Trophoblast cell (in vitro differentiated cells and primary cell): ENCODE measurements around the gene LCE1A.

ENCODE experiments used
- DNase-seq, 2 donors: peaks; one replicate each; pipeline ENCODE4 v3.0.0-alpha.2; 2016
- H2AFZ ChIP-seq: 2 replicates; pipeline ENCODE4 v1.6.1; 2013; ENCODE audit warnings: low read length, moderate library complexity, mild to moderate bottlenecking; ENCODE audit not compliant: insufficient read depth, poor library complexity
- H2AK5ac ChIP-seq: 2 replicates; pipeline ENCODE4 v1.6.1; 2013; ENCODE audit warnings: mild to moderate bottlenecking, low read length
- H2BK120ac ChIP-seq: 2 replicates; pipeline ENCODE4 v1.6.1; 2013; ENCODE audit warnings: low read length, mild to moderate bottlenecking, moderate library complexity; ENCODE audit not compliant: insufficient read depth, poor library complexity
- H2BK12ac ChIP-seq: 2 replicates; pipeline ENCODE4 v1.6.1; 2013; ENCODE audit warnings: mild to moderate bottlenecking, low read length, moderate library complexity
- H2BK5ac ChIP-seq: 2 replicates; pipeline ENCODE4 v1.6.1; 2013; ENCODE audit warnings: low read length, low read depth, moderate library complexity, mild to moderate bottlenecking; ENCODE audit not compliant: poor library complexity
- H3K14ac ChIP-seq: 2 replicates; pipeline ENCODE4 v1.6.1; 2013; ENCODE audit warnings: mild to moderate bottlenecking, low read length
- H3K18ac ChIP-seq: 2 replicates; pipeline ENCODE4 v1.6.1; 2013; ENCODE audit warnings: mild to moderate bottlenecking, low read length
- H3K23ac ChIP-seq: 2 replicates; pipeline ENCODE4 v1.6.1; 2013; ENCODE audit warnings: low read length
- H3K27ac ChIP-seq: 2 replicates; pipeline ENCODE4 v1.5.1; 2013; ENCODE audit warnings: low read depth, mild to moderate bottlenecking, inconsistent platforms, low read length, moderate library complexity
- H3K27me3 ChIP-seq: 2 replicates; pipeline ENCODE4 v1.6.1; 2013; ENCODE audit warnings: inconsistent platforms, mild to moderate bottlenecking, low read length, moderate library complexity; ENCODE audit not compliant: insufficient read depth
- H3K36me3 ChIP-seq, 2 experiments: 1 replicate in 1 of 2; 2 replicates in 1 of 2; pipeline ENCODE4 v1.6.1; 2013; ENCODE audit warnings: low read length in 2 of 2, mild to moderate bottlenecking in 2 of 2, moderate library complexity in 1 of 2; ENCODE audit not compliant: insufficient read depth in 2 of 2, control insufficient read depth in 1 of 2
- H3K4ac ChIP-seq: 2 replicates; pipeline ENCODE4 v1.6.1; 2013; ENCODE audit warnings: low read depth, mild to moderate bottlenecking, low read length, moderate library complexity
- H3K4me1 ChIP-seq, 2 experiments: 1 replicate in 1 of 2; 2 replicates in 1 of 2; pipeline ENCODE4 v1.6.1; 2013; ENCODE audit warnings: low read length in 2 of 2, mild to moderate bottlenecking in 2 of 2, moderate library complexity in 1 of 2; ENCODE audit not compliant: insufficient read depth in 2 of 2, control insufficient read depth in 1 of 2
- H3K4me2 ChIP-seq: 2 replicates; pipeline ENCODE4 v1.6.1; 2013; ENCODE audit warnings: inconsistent platforms, mild to moderate bottlenecking, low read length, moderate library complexity
- H3K4me3 ChIP-seq: 2 replicates; pipeline ENCODE4 v1.5.1; 2013; ENCODE audit warnings: mild to moderate bottlenecking, low read depth, low read length, inconsistent platforms
- H3K79me1 ChIP-seq: one replicate; pipeline ENCODE4 v1.6.1; 2013; ENCODE audit warnings: low read length
- H3K79me2 ChIP-seq: 2 replicates; pipeline ENCODE4 v1.6.1; 2013; ENCODE audit warnings: low read length, mild to moderate bottlenecking; ENCODE audit not compliant: control insufficient read depth, insufficient read depth, poor library complexity
- H3K9ac ChIP-seq: 2 replicates; pipeline ENCODE4 v1.6.1; 2013; ENCODE audit warnings: mild to moderate bottlenecking, low read length
- H3K9me3 ChIP-seq: 2 replicates; pipeline ENCODE4 v1.6.1; 2013; ENCODE audit warnings: low read depth, mild to moderate bottlenecking, control low read depth, inconsistent platforms, low read length; ENCODE audit not compliant: insufficient read depth
- H4K12ac ChIP-seq: 2 replicates; pipeline ENCODE4 v1.6.1; 2013; ENCODE audit warnings: low read depth, mild to moderate bottlenecking, low read length, moderate library complexity
- H4K8ac ChIP-seq: 2 replicates; pipeline ENCODE4 v1.6.1; 2013; ENCODE audit warnings: low read depth, mild to moderate bottlenecking, low read length, moderate library complexity
- H4K91ac ChIP-seq: one replicate; pipeline ENCODE4 v1.6.1; 2013; ENCODE audit warnings: low read depth, mild to moderate bottlenecking, low read length, moderate library complexity
- WGBS: extraction: QIAGEN DNeasy Blood & Tissue Kit; methylation state at CpG from one replicate; pipeline ENCODE4 v1.1.7; 2013; ENCODE audit warnings: missing lambda C conversion rate; ENCODE audit not compliant: insufficient read length, insufficient coverage; ENCODE audit errors: extremely low coverage; 5-methylcytosine and 5-hydroxymethylcytosine counted together

LCE1A gene

GRCh38 chr1:152811050-152811449, 16.2 kb upstream of the LCE1A start:
- no peaks in the 10 kb centered on the region for H3K79me2 ChIP-seq
- no peak overlapping the region for H4K12ac ChIP-seq
- DNase-seq, result no peak
- no peaks in the 10 kb centered on the region for H3K27me3 ChIP-seq
- H2AK5ac ChIP-seq, result no peak overlapping the region
- no peak overlapping the region for H2BK120ac ChIP-seq
- no peak overlapping the region for H3K27ac ChIP-seq
- no peak overlapping the region for H3K4me3 ChIP-seq
- no peak overlapping the region for H3K9ac ChIP-seq
- H3K4me2 ChIP-seq, result no peak overlapping the region
- WGBS, result no CpG with 5 or more reads among the region's 2 CpGs
- no peaks in the 10 kb centered on the region for H3K4me1 ChIP-seq
- H2AFZ ChIP-seq, result no peak overlapping the region
- no peaks in the 10 kb centered on the region for H3K36me3 ChIP-seq
- no peak overlapping the region for H3K14ac ChIP-seq
- H3K79me1 ChIP-seq, result no peaks in the 10 kb centered on the region
- no peak overlapping the region for H2BK12ac ChIP-seq
- no peak overlapping the region for H2BK5ac ChIP-seq
- H3K9me3 ChIP-seq, result peaks cover 16% of the 10 kb centered on the region
- no peak overlapping the region for H3K18ac ChIP-seq
- H4K8ac ChIP-seq, result no peak overlapping the region
- H3K23ac ChIP-seq, result no peak overlapping the region
- no peak overlapping the region for H3K4ac ChIP-seq
- H4K91ac ChIP-seq, result no peak overlapping the region

GRCh38 chr1:152811671-152812070, 15.6 kb upstream of the LCE1A start, which contains the start of gene LCE1B:
Gene LCE1B (plus strand): TSS chr1:152811971. CDS start chr1:152812447, 476 bp downstream.
- H3K4me1 ChIP-seq, result no peaks in the 10 kb centered on the region
- peaks cover 12% of the 10 kb centered on the region for H3K9me3 ChIP-seq
- no peak within 1 kb of the TSS for H3K27ac ChIP-seq
- no peaks in the 10 kb centered on the region for H3K27me3 ChIP-seq
- H3K36me3 ChIP-seq, result no peaks in the 10 kb centered on the region
- no peak within 1 kb of the TSS for H4K8ac ChIP-seq
- H2BK120ac ChIP-seq, result no peak within 1 kb of the TSS
- no peak within 1 kb of the TSS for H2BK5ac ChIP-seq
- H4K91ac ChIP-seq, result no peak within 1 kb of the TSS
- H2AFZ ChIP-seq, result no peak within 1 kb of the TSS
- H3K4me2 ChIP-seq, result no peak within 1 kb of the TSS
- H2AK5ac ChIP-seq, result no peak within 1 kb of the TSS
- no peak within 1 kb of the TSS for H3K4me3 ChIP-seq
- H3K9ac ChIP-seq, result no peak within 1 kb of the TSS
- H2BK12ac ChIP-seq, result no peak within 1 kb of the TSS
- DNase-seq, result no peak
- no peaks in the 10 kb centered on the region for H3K79me1 ChIP-seq
- no peak within 1 kb of the TSS for H3K4ac ChIP-seq
- H3K14ac ChIP-seq, result no peak within 1 kb of the TSS
- no peak within 1 kb of the TSS for H3K18ac ChIP-seq
- H4K12ac ChIP-seq, result no peak within 1 kb of the TSS
- no peaks in the 10 kb centered on the region for H3K79me2 ChIP-seq
- no CpG with 5 or more reads among the region's 2 CpGs for WGBS
- no peak within 1 kb of the TSS for H3K23ac ChIP-seq

GRCh38 chr1:152817309-152817708, 10.0 kb upstream of the LCE1A start:
- WGBS, result no CpG with 5 or more reads among the region's 6 CpGs
- H3K4ac ChIP-seq, result no peak overlapping the region
- no peak overlapping the region for H3K18ac ChIP-seq
- H3K36me3 ChIP-seq, result no peaks in the 10 kb centered on the region
- H3K79me1 ChIP-seq, result no peaks in the 10 kb centered on the region
- no peak overlapping the region for H4K91ac ChIP-seq
- H3K4me1 ChIP-seq, result no peaks in the 10 kb centered on the region
- H2BK12ac ChIP-seq, result no peak overlapping the region
- H3K14ac ChIP-seq, result no peak overlapping the region
- H2BK120ac ChIP-seq, result no peak overlapping the region
- H3K79me2 ChIP-seq, result no peaks in the 10 kb centered on the region
- H3K27ac ChIP-seq, result no peak overlapping the region
- no peaks in the 10 kb centered on the region for H3K27me3 ChIP-seq
- H4K12ac ChIP-seq, result no peak overlapping the region
- no peak overlapping the region for H3K4me3 ChIP-seq
- DNase-seq, result no peak
- H3K4me2 ChIP-seq, result no peak overlapping the region
- H4K8ac ChIP-seq, result no peak overlapping the region
- peaks cover 10% of the 10 kb centered on the region for H3K9me3 ChIP-seq
- no peak overlapping the region for H3K23ac ChIP-seq
- no peak overlapping the region for H3K9ac ChIP-seq
- H2AK5ac ChIP-seq, result no peak overlapping the region
- H2BK5ac ChIP-seq, result no peak overlapping the region
- H2AFZ ChIP-seq, result no peak overlapping the region

GRCh38 chr1:152823294-152823693, 4.0 kb upstream of the LCE1A start:
- no peak overlapping the region for H4K8ac ChIP-seq
- peaks cover 13% of the 10 kb centered on the region for H3K9me3 ChIP-seq
- no peak overlapping the region for H4K91ac ChIP-seq
- no peak overlapping the region for H2AK5ac ChIP-seq
- H3K18ac ChIP-seq, result no peak overlapping the region
- H3K4ac ChIP-seq, result no peak overlapping the region
- DNase-seq, result no peak
- H3K9ac ChIP-seq, result no peak overlapping the region
- H3K79me1 ChIP-seq, result no peaks in the 10 kb centered on the region
- H3K79me2 ChIP-seq, result no peaks in the 10 kb centered on the region
- H3K4me3 ChIP-seq, result no peak overlapping the region
- no peaks in the 10 kb centered on the region for H3K36me3 ChIP-seq
- H4K12ac ChIP-seq, result no peak overlapping the region
- no peaks in the 10 kb centered on the region for H3K27me3 ChIP-seq
- no peak overlapping the region for H2AFZ ChIP-seq
- H3K14ac ChIP-seq, result no peak overlapping the region
- H3K23ac ChIP-seq, result no peak overlapping the region
- H2BK12ac ChIP-seq, result no peak overlapping the region
- H2BK5ac ChIP-seq, result no peak overlapping the region
- no peak overlapping the region for H2BK120ac ChIP-seq
- no CpG with 5 or more reads among the region's 5 CpGs for WGBS
- no peak overlapping the region for H3K27ac ChIP-seq
- H3K4me1 ChIP-seq, result no peaks in the 10 kb centered on the region
- H3K4me2 ChIP-seq, result no peak overlapping the region
